Central memory CD8-positive, alpha-beta T cell (primary cell): ENCODE results near the gene REXO4.

Experiments
- ATAC-seq: fragments of 150-1000 bp; cut with Tn5 transposase; replicated peaks from 2 replicates; pipeline ENCODE4 v1.10.0; 2022; ENCODE audit warnings: mild to moderate bottlenecking, moderate FRiP score, moderate number of reproducible peaks; ENCODE audit not compliant: poor library complexity, severe bottlenecking; ENCODE audit errors: extremely low read depth
- DNase-seq, 2 donors: peaks; one replicate each; pipeline ENCODE4 v3.0.0; 2021; ENCODE audit warnings: low spot score in 2 of 2
- H3K27ac Mint-ChIP-seq: one replicate; pipeline ENCODE4 v1.8.0; 2022; ENCODE audit warnings: low read depth, mild to moderate bottlenecking, moderate library complexity, mixed read lengths
- H3K27me3 Mint-ChIP-seq: one replicate; pipeline ENCODE4 v1.8.0; 2022; ENCODE audit warnings: mixed read lengths
- H3K36me3 Mint-ChIP-seq: one replicate; pipeline ENCODE4 v1.8.0; 2022; ENCODE audit warnings: mild to moderate bottlenecking, moderate library complexity, mixed read lengths; ENCODE audit not compliant: insufficient read depth
- H3K4me1 Mint-ChIP-seq: one replicate; pipeline ENCODE4 v1.8.0; 2022; ENCODE audit warnings: mixed read lengths
- H3K4me3 Mint-ChIP-seq: one replicate; pipeline ENCODE4 v1.8.0; 2022; ENCODE audit warnings: mild to moderate bottlenecking, moderate library complexity, mixed read lengths
- H3K9me3 Mint-ChIP-seq: one replicate; pipeline ENCODE4 v1.8.0; 2022; ENCODE audit warnings: mixed read lengths

Gene REXO4

GRCh38 chr9:133362359-133363044, 55.3 kb downstream of the REXO4 start:
- Mint-ChIP-seq H3K27ac (peak overlapping the region; percentile 44), H3K9me3 (no peaks in the 10 kb centered on the region), H3K27me3 (no peaks in the 10 kb centered on the region), H3K4me1 (peaks cover 62% of the 10 kb centered on the region), H3K36me3 (peaks cover 64% of the 10 kb centered on the region), H3K4me3 (no peak overlapping the region)
- no peak for ATAC-seq
- DNase-seq: no peak

- Mint-ChIP-seq H3K4me1 (peaks cover 61% of the 10 kb centered on the region), H3K36me3 (peaks cover 63% of the 10 kb centered on the region), H3K9me3 (no peaks in the 10 kb centered on the region), H3K4me3 (no peak overlapping the region), H3K27me3 (no peaks in the 10 kb centered on the region), H3K27ac (peak overlapping the region; percentile 44)
- DNase-seq (no peak), ATAC-seq (no peak)
These were observed 56.2 kb downstream of the REXO4 start for GRCh38 chr9:133361507-133362092.

- ATAC-seq: no peak
- H3K27ac Mint-ChIP-seq: peak overlapping the region; percentile 44
These were observed 57.1 kb downstream of the REXO4 start for GRCh38 chr9:133360400-133361393.

GRCh38 chr9:133359399-133360175, 58.2 kb downstream of the REXO4 start:
- Mint-ChIP-seq H3K9me3 (no peaks in the 10 kb centered on the region), H3K27ac (peak overlapping the region; percentile 87), H3K4me1 (peaks cover 51% of the 10 kb centered on the region), H3K27me3 (no peaks in the 10 kb centered on the region), H3K36me3 (peaks cover 47% of the 10 kb centered on the region), H3K4me3 (no peak overlapping the region)
- DNase-seq (no peak), ATAC-seq (no peak)

More at GRCh38 chr9:133360400-133361393, 57.1 kb downstream of the REXO4 start:
- Mint-ChIP-seq H3K4me3 (peak overlapping the region; percentile 16), H3K9me3 (no peaks in the 10 kb centered on the region), H3K4me1 (peaks cover 52% of the 10 kb centered on the region), H3K36me3 (peaks cover 57% of the 10 kb centered on the region), H3K27me3 (no peaks in the 10 kb centered on the region)
- DNase-seq: no peak

GRCh38 chr9:133357656-133358055, 60.2 kb downstream of the REXO4 start:
- Mint-ChIP-seq H3K4me1 (peaks cover 46% of the 10 kb centered on the region), H3K4me3 (peak overlapping the region; percentile 83), H3K36me3 (peaks cover 37% of the 10 kb centered on the region), H3K27me3 (no peaks in the 10 kb centered on the region), H3K27ac (peak overlapping the region; percentile 87), H3K9me3 (no peaks in the 10 kb centered on the region)
- ATAC-seq (no peak), DNase-seq (no peak)

- Mint-ChIP-seq H3K4me1 (peaks cover 40% of the 10 kb centered on the region), H3K4me3 (peak within 1 kb of the TSS; percentile 83), H3K9me3 (no peaks in the 10 kb centered on the region), H3K36me3 (peaks cover 37% of the 10 kb centered on the region), H3K27ac (peak within 1 kb of the TSS; percentile 79), H3K27me3 (no peaks in the 10 kb centered on the region)
- ATAC-seq (peak; percentile 96), DNase-seq (peak; percentile 72 to 78)
These were observed 61.3 kb downstream of the REXO4 start, which contains the start of the genes SURF1 and SURF2 for GRCh38 chr9:133356391-133357091. Gene SURF1 (minus strand): TSS chr9:133356487. CDS start chr9:133356453, 34 bp downstream. Gene SURF2 (plus strand): TSS chr9:133356550. CDS start chr9:133356593, 43 bp downstream.
